IPS DF 6.9 (cell line): ENCODE results near the gene COL2A1.

ENCODE experiments used
- DNase-seq: peaks from one replicate; pipeline ENCODE4 v3.0.0-alpha.2; 2013; ENCODE audit warnings: low read depth, low spot score
- H3K27ac ChIP-seq: one replicate; pipeline ENCODE4 v1.5.1; 2013; ENCODE audit warnings: low read length, control low read depth
- H3K27me3 ChIP-seq: 2 replicates; pipeline ENCODE4 v1.6.1; 2013; ENCODE audit warnings: mild to moderate bottlenecking, low read length; ENCODE audit not compliant: control insufficient read depth, insufficient read depth
- H3K36me3 ChIP-seq: 2 replicates; pipeline ENCODE4 v1.6.1; 2013; ENCODE audit warnings: low read length; ENCODE audit not compliant: control insufficient read depth, insufficient read depth
- H3K4me1 ChIP-seq: 2 replicates; pipeline ENCODE4 v1.6.1; 2013; ENCODE audit warnings: low read length; ENCODE audit not compliant: control insufficient read depth, insufficient read depth
- H3K4me3 ChIP-seq: 2 replicates; pipeline ENCODE4 v1.5.1; 2013; ENCODE audit warnings: mild to moderate bottlenecking, low read length
- H3K9me3 ChIP-seq: 2 replicates; pipeline ENCODE4 v1.6.1; 2013; ENCODE audit warnings: low read length, inconsistent platforms; ENCODE audit not compliant: control insufficient read depth, insufficient read depth
- WGBS: extraction: QIAGEN DNeasy Blood & Tissue Kit; methylation state at CpG from one replicate; pipeline ENCODE4 v1.1.7; 2013; ENCODE audit warnings: mixed read lengths, missing lambda C conversion rate; ENCODE audit not compliant: insufficient read length, insufficient coverage; 5-methylcytosine and 5-hydroxymethylcytosine counted together

The COL2A1 gene

DNA sequence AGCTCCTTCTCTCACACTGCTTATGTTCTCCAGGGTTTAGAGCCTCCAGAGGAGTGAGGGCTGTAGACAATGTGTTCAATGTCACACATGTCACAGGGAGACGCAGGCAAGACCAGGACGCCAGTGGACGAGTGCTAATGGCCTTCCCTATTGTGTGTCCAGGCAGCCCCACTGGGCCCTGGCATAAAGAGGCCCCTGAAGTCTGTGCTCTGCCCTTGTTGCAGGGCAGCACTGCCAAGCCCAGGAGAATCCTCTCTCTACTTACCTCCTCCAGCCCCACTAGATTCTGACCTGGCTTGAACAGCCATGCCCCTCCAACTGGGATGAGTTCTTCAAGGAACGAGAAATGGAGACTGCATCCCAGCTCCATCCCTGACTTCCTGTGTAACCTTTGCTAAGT is 65.7 kb downstream of the COL2A1 start:
- no peaks in the 10 kb centered on the region for H3K36me3 ChIP-seq
- WGBS, result no CpG with 5 or more reads among the region's 4 CpGs
- H3K4me1 ChIP-seq, result peaks cover 2% of the 10 kb centered on the region
- no peaks in the 10 kb centered on the region for H3K27me3 ChIP-seq
- no peak overlapping the region for H3K4me3 ChIP-seq
- no peaks in the 10 kb centered on the region for H3K9me3 ChIP-seq
- no peak overlapping the region for H3K27ac ChIP-seq
- DNase-seq, result no peak

DNA sequence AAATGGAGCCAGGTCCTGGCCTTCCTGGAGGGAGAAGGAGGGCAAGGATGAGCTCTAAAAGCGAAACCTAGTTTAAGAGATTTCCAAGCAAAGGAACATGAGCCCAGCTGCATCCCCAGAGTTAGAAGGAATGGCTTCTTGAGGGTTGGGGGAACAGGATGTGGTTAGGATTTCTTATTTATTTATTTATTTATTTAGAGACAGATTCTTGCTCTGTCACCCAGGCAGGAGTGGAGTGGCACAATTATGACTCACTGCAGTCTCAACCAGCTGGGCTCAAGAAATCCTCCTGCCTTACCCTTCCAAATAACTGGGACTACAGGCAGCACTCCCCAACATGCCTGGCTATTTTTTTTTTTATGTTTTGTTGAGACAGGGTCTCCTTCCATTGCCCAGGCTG is 66.2 kb downstream of the COL2A1 start:
- no peaks in the 10 kb centered on the region for H3K36me3 ChIP-seq
- H3K27me3 ChIP-seq, result no peaks in the 10 kb centered on the region
- no CpG with 5 or more reads among the region's 1 CpG for WGBS
- no peak overlapping the region for H3K4me3 ChIP-seq
- H3K27ac ChIP-seq, result no peak overlapping the region
- peaks cover 2% of the 10 kb centered on the region for H3K4me1 ChIP-seq
- no peak for DNase-seq
- no peaks in the 10 kb centered on the region for H3K9me3 ChIP-seq

DNA sequence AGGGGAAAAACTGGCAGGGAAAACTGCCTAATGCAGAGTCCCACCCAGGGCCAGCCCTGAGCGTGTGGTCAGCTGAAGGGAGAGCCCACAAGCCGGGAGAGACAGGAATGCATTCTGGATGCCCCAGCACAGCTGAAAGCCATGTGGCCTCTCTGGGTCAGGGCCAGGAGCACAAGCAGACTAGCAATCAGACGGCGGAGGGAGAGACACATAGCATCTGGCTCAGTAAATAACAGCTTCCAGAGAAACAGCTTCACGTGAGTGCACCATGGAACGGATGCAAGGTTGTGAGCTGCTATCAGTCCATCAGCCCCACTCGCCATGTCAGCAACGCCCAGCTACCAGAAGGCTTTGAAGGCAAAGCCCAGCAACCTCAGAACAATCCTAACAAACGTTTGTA is 69.1 kb downstream of the COL2A1 start:
- H3K4me3 ChIP-seq, result no peak overlapping the region
- H3K4me1 ChIP-seq, result no peaks in the 10 kb centered on the region
- WGBS, result no CpG with 5 or more reads among the region's 9 CpGs
- H3K27me3 ChIP-seq, result no peaks in the 10 kb centered on the region
- H3K36me3 ChIP-seq, result no peaks in the 10 kb centered on the region
- DNase-seq, result no peak
- no peak overlapping the region for H3K27ac ChIP-seq
- no peaks in the 10 kb centered on the region for H3K9me3 ChIP-seq

DNA sequence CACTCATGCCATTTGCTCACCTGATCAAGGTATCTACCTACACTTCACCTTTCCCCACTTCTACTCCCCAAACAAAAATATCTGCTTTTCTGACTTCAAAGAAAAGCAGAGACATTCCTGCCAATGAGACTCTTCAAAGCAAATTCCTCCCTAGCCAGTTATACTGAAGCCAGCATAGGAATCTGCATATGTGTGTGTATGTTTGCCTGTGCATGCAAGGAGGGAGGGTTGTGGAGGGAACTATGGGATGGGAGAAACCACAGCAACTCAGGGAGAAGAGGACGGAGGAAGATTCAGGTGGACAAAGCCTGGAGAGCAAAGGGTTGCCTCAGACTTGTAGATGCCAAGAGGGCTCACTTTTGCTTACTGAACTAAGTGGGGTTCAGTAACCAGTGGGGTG is 73.1 kb downstream of the COL2A1 start:
- DNase-seq, result no peak
- H3K4me1 ChIP-seq, result no peaks in the 10 kb centered on the region
- no peak overlapping the region for H3K4me3 ChIP-seq
- WGBS, result no CpG with 5 or more reads among the region's 1 CpG
- H3K36me3 ChIP-seq, result no peaks in the 10 kb centered on the region
- H3K9me3 ChIP-seq, result no peaks in the 10 kb centered on the region
- H3K27me3 ChIP-seq, result 0 out of 2 replicates have a peak, but pooled peaks cover 2% of the 10 kb centered on the region
- H3K27ac ChIP-seq, result no peak overlapping the region

DNA sequence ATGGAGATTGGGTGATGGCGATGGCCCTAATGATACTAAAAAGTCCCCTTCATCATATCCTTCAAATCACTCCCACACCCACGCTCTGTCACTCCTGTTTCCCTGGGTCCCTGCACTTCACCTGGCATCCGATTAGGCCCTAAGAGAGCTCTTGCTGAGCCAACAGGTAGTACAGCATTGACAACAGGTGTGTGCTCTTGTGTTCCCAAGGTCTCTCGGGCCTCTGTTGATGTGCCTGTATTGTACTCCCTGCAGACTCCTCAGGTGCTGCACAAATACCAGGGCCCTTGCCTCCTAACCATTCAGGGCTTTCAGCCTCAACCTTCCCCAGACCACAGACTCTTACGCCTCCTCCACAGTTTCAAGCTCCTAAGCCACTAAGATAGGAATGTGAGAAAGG is 73.6 kb downstream of the COL2A1 start:
- no CpG with 5 or more reads among the region's 5 CpGs for WGBS
- no peak for DNase-seq
- Histone ChIP-seq H3K27ac (no peak overlapping the region), H3K4me3 (no peak overlapping the region), H3K36me3 (no peaks in the 10 kb centered on the region), H3K27me3 (0 out of 2 replicates have a peak, but pooled peaks cover 2% of the 10 kb centered on the region), H3K4me1 (no peaks in the 10 kb centered on the region), H3K9me3 (no peaks in the 10 kb centered on the region)

DNA sequence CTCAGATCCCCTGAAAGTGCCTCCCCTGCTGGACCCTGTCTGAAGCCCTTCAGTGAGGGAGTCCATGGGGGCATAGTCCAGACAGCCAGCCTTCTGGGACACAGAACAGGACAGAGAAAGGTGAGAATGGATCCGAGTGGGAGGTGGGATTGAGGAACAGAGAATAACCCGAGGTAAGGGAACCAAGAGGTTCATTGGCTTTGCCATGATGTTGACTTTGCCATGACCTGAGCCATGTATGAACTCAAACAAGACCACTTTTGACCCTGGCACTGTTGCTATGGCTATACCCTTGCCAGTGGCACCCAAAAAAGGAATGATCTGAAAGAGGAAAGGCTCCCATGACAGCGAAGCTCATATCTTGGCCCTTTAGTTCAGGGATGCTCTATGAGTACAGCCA is 76.9 kb downstream of the COL2A1 start:
- Histone ChIP-seq H3K27me3 (0 out of 2 replicates have a peak, but pooled peaks cover 2% of the 10 kb centered on the region), H3K4me3 (no peak overlapping the region), H3K36me3 (no peaks in the 10 kb centered on the region), H3K4me1 (no peaks in the 10 kb centered on the region), H3K27ac (no peak overlapping the region), H3K9me3 (no peaks in the 10 kb centered on the region)
- DNase-seq, result no peak
- WGBS, result no CpG with 5 or more reads among the region's 3 CpGs
